ENCODE results near the gene SCPEP1.

- TF ChIP-seq CTCF (IDR thresholded peaks at IDR 0.05) (no peak), POLR2A (IDR thresholded peaks at IDR 0.05) (no peak)
These were observed 43.7 kb upstream of the SCPEP1 start for GRCh38 chr17:56934280-56934679.

Data from transverse colon (tissue), 3 donors.